HG03460 (cell line): ENCODE data around the gene SLC30A4.

Source experiments
- ATAC-seq: cut with Tn5 transposase; IDR thresholded peaks from one replicate; pipeline ENCODE4 v1.9.1; 2021; ENCODE audit not compliant: unreplicated experiment

SLC30A4 gene

GRCh38 chr15:45454814-45455213 lies 67.7 kb downstream of the SLC30A4 start:
- ATAC-seq = peak; percentile 67

DNA sequence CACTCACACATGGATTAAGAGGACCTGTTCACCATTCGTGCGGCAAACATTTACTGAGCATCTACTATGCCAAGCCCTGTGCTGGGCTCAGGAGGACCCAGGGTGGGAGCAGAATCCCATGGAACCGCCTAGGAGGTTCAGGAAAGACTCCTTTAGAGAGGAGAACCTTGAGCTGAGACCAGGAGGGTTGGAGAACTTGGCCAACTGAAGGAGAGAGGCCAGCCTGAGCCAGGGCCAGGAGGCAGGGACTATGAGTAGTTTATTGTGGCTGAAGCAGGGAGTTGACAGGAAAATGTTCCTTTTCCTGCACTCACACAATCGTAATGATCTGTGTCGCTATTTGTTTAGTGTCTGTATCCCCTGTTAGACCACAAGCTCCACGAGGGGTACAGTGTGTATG lies 71.3 kb downstream of the SLC30A4 start:
- no peak for ATAC-seq

GRCh38 chr15:45449916-45450867 lies 72.4 kb downstream of the SLC30A4 start:
- no peak for ATAC-seq

GRCh38 chr15:45449395-45449794 lies 73.2 kb downstream of the SLC30A4 start:
- no peak for ATAC-seq

DNA sequence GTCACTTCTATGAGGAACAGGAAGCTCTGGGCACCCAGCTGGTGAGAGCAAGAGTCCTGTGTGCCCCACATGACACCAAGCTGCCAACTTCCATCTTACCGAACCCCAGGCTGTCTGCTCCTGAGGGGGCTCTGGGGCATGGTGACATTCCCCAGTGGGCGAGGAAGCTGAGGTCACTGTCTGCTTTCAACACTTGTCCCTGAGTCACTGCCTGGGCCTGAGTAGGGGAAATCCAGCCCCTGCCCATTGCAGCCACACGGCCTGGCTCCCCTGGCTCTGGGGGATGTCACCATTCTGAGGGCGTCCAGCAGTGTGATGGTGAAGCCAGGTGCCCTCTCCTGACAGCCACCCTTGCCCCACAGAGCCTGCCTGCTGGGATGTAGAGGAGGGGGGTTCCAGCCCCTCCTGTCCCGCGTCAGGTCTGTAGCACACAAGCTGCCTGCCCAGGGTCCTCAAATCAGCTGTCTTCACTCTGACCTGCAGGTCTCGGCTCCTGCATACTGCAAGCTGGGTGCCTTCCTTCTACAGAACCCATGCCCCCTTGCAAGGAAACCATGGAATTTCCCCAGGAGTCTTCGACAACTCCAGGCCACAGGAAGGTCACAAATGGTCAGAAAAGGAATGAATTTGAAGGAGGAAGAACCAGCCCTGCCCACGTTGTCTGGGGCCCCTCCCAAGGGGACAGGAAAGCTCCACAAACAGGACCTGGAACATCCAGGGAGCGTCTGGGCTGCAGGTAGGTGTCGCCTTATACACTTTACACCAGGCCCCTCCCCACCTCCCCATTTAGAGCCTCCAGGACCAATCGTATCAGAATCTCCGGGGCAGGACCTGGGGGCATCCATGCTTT lies 74.3 kb downstream of the SLC30A4 start:
- no peak for ATAC-seq

GRCh38 chr15:45443645-45444044 lies 78.9 kb downstream of the SLC30A4 start:
- no peak for ATAC-seq

- ATAC-seq = no peak
Measured at GRCh38 chr15:45442507-45443135, 79.9 kb downstream of the SLC30A4 start.

DNA sequence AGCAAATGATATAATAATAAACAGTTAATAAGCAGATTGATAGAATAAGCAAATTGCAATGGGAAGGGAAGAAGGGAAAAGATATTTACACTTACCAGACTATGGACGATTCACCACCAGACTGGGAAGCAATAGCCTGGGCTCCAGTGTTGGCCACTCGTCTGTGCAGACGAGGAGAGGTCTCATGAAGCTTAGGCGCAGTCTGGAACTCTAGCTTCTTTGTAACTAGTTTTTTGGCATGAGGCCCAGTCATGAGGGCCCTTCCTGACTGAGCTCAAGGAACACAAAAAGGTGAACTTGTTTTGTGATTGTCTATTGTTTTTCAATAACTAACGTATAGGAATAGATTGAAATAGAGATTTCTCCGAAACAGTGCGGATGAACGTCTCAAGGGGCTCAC lies 80.9 kb downstream of the SLC30A4 start:
- no peak for ATAC-seq

DNA sequence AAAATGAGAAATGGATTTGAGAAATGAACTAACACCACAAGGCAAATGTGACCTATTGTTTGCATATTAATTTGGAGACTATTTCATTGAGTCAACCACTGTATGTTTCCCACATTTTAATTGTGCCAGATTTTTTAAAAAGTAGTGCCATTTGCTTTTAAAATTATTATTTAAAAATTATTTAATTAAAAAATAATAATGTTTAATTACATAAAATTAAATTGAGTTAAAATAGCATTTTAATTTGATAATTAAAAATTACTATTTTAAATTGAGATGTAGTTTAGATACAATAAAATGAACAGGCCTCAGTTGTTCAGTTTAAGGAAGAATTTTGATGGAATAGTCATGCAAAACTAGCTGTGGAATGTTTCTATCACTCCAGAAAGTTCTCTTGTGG lies 81.5 kb downstream of the SLC30A4 start:
- no peak for ATAC-seq

GRCh38 chr15:45439521-45440260 lies 82.9 kb downstream of the SLC30A4 start:
- no peak for ATAC-seq

DNA sequence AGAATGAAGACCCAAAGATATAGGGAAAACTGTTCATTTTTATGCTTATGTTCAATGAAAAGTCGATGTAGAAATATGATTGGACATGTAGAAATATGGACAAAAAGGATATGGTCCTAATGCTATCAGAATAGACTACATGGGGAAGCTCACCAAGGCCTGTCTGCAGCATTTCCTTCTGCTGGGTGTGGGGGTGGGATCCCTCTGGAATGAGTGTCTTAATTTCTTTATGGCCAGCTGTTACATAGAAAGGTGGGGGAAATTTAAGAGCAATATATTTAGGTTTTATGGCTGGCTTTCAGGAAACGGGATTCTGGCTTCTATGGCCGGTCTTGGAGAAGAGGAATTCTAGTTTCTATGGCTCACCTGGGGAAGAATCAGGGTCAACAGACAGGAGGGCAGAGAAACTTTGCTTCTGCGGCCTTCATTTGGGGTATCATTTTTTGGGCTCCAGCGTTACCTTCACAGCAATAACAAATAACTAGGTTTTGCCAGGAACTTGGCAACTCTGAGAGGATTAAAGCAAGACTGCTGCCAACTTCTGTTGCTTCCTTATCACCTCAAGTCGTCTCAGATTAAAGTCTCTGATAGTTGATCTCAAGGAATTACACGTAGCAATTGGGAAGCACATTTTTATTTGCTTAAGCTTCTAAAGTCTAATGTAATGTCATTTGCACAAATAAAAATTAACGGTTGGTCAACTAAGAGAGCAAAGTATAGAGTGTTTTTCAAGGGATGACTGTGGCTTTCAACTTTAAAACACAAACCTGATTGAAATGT lies 87.2 kb downstream of the SLC30A4 start:
- ATAC-seq = no peak

DNA sequence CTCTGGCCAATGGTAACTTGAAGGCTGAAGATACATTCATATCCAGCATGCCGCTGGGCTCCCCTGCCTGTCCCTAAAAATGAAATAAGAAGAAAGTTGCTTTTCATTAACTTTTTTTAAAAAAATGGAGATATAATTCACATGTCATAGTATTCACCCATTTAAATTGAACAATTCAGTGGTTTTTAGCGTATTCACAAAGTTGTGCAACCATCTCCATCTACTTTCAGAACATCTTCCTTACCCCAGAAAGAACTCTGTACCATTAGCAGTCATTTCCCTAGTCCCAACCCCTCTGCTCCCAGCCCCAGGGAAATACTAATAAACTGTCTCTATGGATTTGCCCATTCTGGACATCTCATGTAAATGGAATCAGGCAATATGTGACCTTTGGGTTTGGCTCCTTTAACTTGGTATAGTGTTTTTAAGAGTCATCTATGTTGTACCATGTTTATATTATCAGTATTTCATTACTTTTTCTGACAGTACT lies 88.4 kb downstream of the SLC30A4 start:
- no peak for ATAC-seq

- no peak for ATAC-seq
Measured at GRCh38 chr15:45431511-45431910, 91.0 kb downstream of the SLC30A4 start.

DNA sequence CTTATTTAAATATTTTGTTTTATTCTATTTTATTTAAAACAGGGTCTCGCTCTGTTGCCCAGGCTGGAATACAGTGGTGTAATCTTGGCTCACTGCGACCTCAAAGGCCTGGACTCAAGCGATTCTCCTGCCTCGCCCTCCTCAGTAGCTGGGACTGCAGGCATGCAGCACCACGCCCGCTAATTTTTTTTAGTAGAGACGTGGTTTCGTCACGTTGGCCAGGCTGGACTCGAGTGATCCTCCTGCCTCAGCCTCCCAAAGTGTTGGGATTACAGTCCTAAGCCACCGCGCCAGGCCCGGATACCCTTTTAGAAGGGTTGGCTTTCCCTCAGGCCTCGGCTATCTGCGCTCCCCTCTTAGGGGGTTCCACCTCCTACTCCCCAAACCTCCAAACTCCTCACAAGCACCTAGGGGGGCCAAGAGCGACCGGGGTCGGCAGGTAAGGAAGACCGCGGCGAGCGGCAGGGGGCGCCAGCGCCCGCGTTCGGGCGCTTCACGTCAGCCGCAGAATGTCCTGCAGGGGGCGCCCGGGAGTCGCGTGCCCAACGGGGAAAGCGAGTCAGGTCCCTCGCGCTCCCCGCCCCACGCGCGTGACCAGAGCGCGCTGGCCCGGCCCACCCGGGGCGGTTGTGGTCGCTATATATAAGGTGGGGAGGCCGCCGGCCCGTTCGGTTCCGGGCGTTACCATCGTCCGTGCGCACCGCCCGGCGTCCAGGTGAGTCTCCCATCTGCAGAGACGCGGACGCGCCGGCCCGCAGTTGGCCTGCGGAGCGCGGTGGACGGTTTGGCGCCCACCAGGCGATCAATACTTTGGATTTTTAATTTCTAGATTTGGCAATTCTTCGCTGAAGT lies 92.4 kb downstream of the SLC30A4 start:
- ATAC-seq = no peak
